Cardiac fibroblast (primary cell): ENCODE measurements around the gene IFI27L1.

Source experiments
- DNase-seq, 2 donors: peaks; one replicate each; pipeline versions ENCODE4 v3.0.0 to v3.0.0-alpha.2; 2010; ENCODE audit warnings: low read depth in 2 of 2
- H3K4me3 ChIP-seq, 2 donors: replicated peaks in 1 of 2; 1 replicate in 1 of 2; 2 replicates in 1 of 2; pipeline ENCODE4 v1.5.1; 2011; ENCODE audit warnings: low read depth in 2 of 2, low read length in 2 of 2, mild to moderate bottlenecking in 2 of 2, moderate library complexity in 1 of 2
- TF ChIP-seq, protein P1 (sequence below): IDR thresholded peaks from one replicate; pipeline ENCODE4 v1.5.1; 2011; ENCODE audit warnings: low read depth, mild to moderate bottlenecking, low read length, inconsistent platforms

IFI27L1 gene

GRCh38 chr14:94123296-94123695 lies 42.2 kb downstream of the IFI27L1 start:
- DNase-seq: no peak
- TF ChIP-seq, protein P1, sequence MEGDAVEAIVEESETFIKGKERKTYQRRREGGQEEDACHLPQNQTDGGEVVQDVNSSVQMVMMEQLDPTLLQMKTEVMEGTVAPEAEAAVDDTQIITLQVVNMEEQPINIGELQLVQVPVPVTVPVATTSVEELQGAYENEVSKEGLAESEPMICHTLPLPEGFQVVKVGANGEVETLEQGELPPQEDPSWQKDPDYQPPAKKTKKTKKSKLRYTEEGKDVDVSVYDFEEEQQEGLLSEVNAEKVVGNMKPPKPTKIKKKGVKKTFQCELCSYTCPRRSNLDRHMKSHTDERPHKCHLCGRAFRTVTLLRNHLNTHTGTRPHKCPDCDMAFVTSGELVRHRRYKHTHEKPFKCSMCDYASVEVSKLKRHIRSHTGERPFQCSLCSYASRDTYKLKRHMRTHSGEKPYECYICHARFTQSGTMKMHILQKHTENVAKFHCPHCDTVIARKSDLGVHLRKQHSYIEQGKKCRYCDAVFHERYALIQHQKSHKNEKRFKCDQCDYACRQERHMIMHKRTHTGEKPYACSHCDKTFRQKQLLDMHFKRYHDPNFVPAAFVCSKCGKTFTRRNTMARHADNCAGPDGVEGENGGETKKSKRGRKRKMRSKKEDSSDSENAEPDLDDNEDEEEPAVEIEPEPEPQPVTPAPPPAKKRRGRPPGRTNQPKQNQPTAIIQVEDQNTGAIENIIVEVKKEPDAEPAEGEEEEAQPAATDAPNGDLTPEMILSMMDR: no peak
- no peak overlapping the region for H3K4me3 ChIP-seq

DNA sequence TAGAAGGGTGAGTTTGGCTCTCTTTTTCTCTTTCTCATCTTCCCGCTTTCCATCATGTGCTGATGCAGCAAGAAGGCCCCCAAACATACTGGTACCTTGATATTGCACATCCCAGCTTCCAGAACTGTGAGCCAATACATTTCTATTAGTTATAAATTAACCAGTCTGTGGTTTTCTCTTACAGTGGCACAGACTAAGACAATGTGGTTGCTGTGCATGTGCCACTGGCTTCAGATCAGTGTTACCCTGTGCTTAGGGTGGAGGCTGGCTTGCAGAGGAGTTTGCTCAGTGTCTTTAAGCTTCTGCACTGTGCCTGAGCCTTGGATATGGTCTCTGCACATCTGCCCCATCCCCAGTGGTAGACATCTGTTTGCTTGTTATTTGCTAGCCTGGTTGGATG lies 42.8 kb downstream of the IFI27L1 start:
- TF ChIP-seq, protein P1: no peak
- H3K4me3 ChIP-seq: no peak overlapping the region
- DNase-seq: no peak

- DNase-seq: no peak
- H3K4me3 ChIP-seq: no peak overlapping the region
- TF ChIP-seq, protein P1: no peak
These were observed 43.7 kb downstream of the IFI27L1 start for GRCh38 chr14:94124582-94125377.

DNA sequence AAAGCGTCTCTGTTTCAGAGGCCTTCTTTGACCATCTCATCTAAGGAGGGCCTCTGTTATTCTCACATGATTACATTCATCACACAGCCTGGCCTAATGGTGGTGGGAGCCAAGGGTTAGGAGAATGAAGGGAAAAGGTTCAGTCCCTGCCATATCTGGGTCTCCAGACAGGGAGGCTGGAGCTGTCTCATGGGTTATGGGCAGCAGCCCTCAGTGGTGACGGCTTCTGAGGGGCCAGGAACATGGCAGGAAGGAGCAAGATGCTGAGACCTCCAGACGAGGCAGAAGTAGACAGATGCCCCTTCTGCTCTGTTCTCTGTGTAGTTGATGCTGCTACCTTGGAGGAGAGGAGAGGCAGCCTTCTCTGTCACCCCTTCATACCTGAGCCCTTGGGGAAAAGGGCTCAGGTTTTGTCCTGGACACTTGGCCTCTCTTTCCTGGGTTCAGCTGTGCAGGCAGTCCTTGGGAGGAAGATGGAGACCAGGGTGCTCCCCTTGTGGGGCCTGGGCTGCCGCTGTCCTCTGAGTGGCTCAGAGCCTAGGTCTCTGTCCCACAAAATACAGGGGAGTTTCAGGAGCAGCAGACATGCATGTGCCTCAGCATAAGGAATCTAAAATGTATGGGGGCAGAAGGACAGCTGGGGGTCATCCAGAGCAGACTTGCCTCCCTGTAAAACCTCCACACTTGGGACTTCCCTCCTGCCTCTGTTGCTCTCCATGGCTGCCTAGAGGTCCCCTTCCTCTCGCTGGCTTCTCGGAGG lies 44.7 kb downstream of the IFI27L1 start:
- TF ChIP-seq, protein P1: no peak
- H3K4me3 ChIP-seq: no peak overlapping the region
- DNase-seq: no peak

DNA sequence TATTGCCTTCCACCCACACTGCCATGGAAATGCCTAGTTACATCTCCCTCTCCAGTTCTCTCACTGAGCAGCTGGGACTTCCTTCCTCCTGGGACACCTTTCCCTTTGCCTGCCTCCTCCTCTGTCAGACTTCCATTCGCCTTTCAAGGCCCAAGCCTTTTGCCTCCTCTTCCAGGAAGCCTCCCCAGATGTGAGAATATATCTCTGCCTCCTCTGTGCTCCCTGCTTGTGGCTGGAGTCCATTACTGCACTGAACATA lies 45.2 kb downstream of the IFI27L1 start:
- TF ChIP-seq, protein P1: no peak
- H3K4me3 ChIP-seq: no peak overlapping the region
- no peak for DNase-seq

GRCh38 chr14:94126800-94127199 lies 45.7 kb downstream of the IFI27L1 start:
- TF ChIP-seq, protein P1: no peak
- H3K4me3 ChIP-seq: no peak overlapping the region
- DNase-seq: no peak
